ENCODE data around the gene ESYT1. TPM values are rescaled to one million over a fixed set of nuclear protein-coding genes. Genes with fewer than 3 reads are reported as not detected.

Gene ESYT1
- total and polyA plus RNA-seq, 4 donors = 41.0 to 93.5 (median 58.8) TPM

DNA sequence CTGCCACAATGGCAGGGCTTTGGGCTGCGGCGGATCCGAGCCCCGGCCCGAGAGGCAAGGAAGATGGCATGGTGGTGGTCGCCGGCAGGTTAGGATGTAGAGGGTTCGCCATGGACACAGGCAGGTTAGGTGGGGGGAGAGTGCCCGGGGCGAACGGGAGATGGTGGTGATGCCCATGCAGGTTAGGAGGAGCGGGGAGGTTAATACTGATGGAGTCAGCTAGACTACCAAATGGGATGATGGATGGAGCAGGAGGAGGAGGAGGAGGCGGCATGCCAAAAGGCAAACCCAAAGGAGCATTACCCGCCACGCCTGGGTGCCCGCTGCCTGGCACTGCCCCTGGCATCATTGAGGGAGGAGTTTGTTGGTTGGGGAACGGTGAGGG, 36.3 kb downstream of the ESYT1 start:
- WGBS = 95% methylated on average over 17 of the region's 17 CpGs
- H3K4me1 ChIP-seq (ENCODE audit: control insufficient read depth in 4 of 4, insufficient read depth in 4 of 4, low read length in 3 of 4) = peaks cover 0 to 21% (median 20%) of the 10 kb centered on the region in 4 donors
- H3K36me3 ChIP-seq (ENCODE audit: control insufficient read depth in 4 of 4, insufficient read depth in 3 of 4, low read depth in 1 of 4, low read length in 3 of 4) = peaks cover 28 to 72% (median 62%) of the 10 kb centered on the region in 4 donors
- H3K4me3 ChIP-seq (ENCODE audit: low read depth in 1 of 3, low read length in 3 of 3) = no peak overlapping the region
- no peaks in the 10 kb centered on the region for H3K27me3 ChIP-seq (ENCODE audit: control insufficient read depth in 4 of 4, insufficient read depth in 4 of 4, low read length in 3 of 4)
- H3K27ac ChIP-seq (ENCODE audit: low read depth in 1 of 2, low read length in 2 of 2) = no peak overlapping the region
- no peak for DNase-seq (ENCODE audit: low spot score)
- no peaks in the 10 kb centered on the region for H3K9me3 ChIP-seq (ENCODE audit: control insufficient read depth in 4 of 4, low read length in 3 of 4)
- TF ChIP-seq HNF4A (conservative IDR thresholded peaks at IDR 0.05) (no peak), YY1 (IDR thresholded peaks at IDR 0.05) (no peak), FOXA1 (IDR thresholded peaks at IDR 0.05) (no peak), EGR1 (IDR thresholded peaks at IDR 0.05; ENCODE audit: low read depth in 2 of 2) (no peak), ATF3 (IDR thresholded peaks at IDR 0.05) (no peak), JUND (IDR thresholded peaks at IDR 0.05) (no peak)
- H3K9ac ChIP-seq (ENCODE audit: low read depth in 1 of 2, low read length in 2 of 2) = no peak overlapping the region

GRCh38 chr12:56165369-56165768, 37.3 kb downstream of the ESYT1 start:
- no peak overlapping the region for H3K27ac ChIP-seq (ENCODE audit: low read depth in 1 of 2, low read length in 2 of 2)
- H3K4me1 ChIP-seq (ENCODE audit: control insufficient read depth in 4 of 4, insufficient read depth in 4 of 4, low read length in 3 of 4) = peaks cover 0 to 11% (median 10%) of the 10 kb centered on the region in 4 donors
- no peak overlapping the region for H3K4me3 ChIP-seq (ENCODE audit: low read depth in 1 of 3, low read length in 3 of 3)
- TF ChIP-seq HNF4A (conservative IDR thresholded peaks at IDR 0.05) = no peak
- TF ChIP-seq JUND (IDR thresholded peaks at IDR 0.05) = no peak
- TF ChIP-seq FOXA1 (IDR thresholded peaks at IDR 0.05) = no peak
- TF ChIP-seq SP1 (IDR thresholded peaks at IDR 0.05) = no peak
- DNase-seq (ENCODE audit: low spot score) = no peak
- no peak overlapping the region for H3K9ac ChIP-seq (ENCODE audit: low read depth in 1 of 2, low read length in 2 of 2)
- H3K9me3 ChIP-seq (ENCODE audit: control insufficient read depth in 4 of 4, low read length in 3 of 4) = no peaks in the 10 kb centered on the region
- 92% methylated on average over 4 of the region's 4 CpGs for WGBS
- H3K36me3 ChIP-seq (ENCODE audit: control insufficient read depth in 4 of 4, insufficient read depth in 3 of 4, low read depth in 1 of 4, low read length in 3 of 4) = peaks cover 29 to 76% (median 64%) of the 10 kb centered on the region in 4 donors
- H3K27me3 ChIP-seq (ENCODE audit: control insufficient read depth in 4 of 4, insufficient read depth in 4 of 4, low read length in 3 of 4) = no peaks in the 10 kb centered on the region

GRCh38 chr12:56169229-56169759, 41.2 kb downstream of the ESYT1 start:
- Histone ChIP-seq H3K9me3 (ENCODE audit: control insufficient read depth in 4 of 4, low read length in 3 of 4) (no peaks in the 10 kb centered on the region), H3K36me3 (ENCODE audit: control insufficient read depth in 4 of 4, insufficient read depth in 3 of 4, low read depth in 1 of 4, low read length in 3 of 4) (peaks cover 16 to 77% (median 60%) of the 10 kb centered on the region in 4 donors), H3K27me3 (ENCODE audit: control insufficient read depth in 4 of 4, insufficient read depth in 4 of 4, low read length in 3 of 4) (no peaks in the 10 kb centered on the region), H3K4me3 (ENCODE audit: low read depth in 1 of 3, low read length in 3 of 3) (no peak overlapping the region), H3K9ac (ENCODE audit: low read depth in 1 of 2, low read length in 2 of 2) (no peak overlapping the region), H3K4me1 (ENCODE audit: control insufficient read depth in 4 of 4, insufficient read depth in 4 of 4, low read length in 3 of 4) (no peaks in the 10 kb centered on the region), H3K27ac (ENCODE audit: low read depth in 1 of 2, low read length in 2 of 2) (no peak overlapping the region)
- no peak for DNase-seq (ENCODE audit: low spot score)
- 87% methylated on average over 11 of the region's 11 CpGs for whole genome bisulfite sequencing
- TF ChIP-seq FOXA1 (IDR thresholded peaks at IDR 0.05) (no peak), EGR1 (IDR thresholded peaks at IDR 0.05; ENCODE audit: low read depth in 2 of 2) (no peak), SP1 (IDR thresholded peaks at IDR 0.05) (no peak), YY1 (IDR thresholded peaks at IDR 0.05) (no peak), NR2F2 (IDR thresholded peaks at IDR 0.05) (no peak), RAD21 (IDR thresholded peaks at IDR 0.05) (no peak), TAF1 (conservative IDR thresholded peaks at IDR 0.05) (no peak)

DNA sequence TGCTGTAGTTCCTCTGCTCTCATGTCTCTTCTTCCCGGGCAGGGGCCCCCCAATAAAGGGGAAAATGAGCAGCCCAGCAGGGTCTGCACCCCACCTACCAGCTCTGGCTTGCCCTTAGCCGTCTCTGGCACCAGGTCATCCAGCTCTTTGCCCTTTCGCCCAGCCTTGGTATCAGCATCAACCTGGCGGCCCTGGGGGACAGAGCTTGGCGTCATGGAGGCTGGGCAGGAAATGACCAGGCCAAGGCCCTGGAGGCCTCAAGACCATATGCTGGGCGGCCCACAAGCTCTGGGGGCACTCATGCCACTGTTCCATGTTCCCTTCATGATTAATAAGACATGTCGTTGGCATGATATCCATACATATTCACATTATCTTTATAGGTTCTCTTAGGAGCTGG, 44.8 kb downstream of the ESYT1 start:
- DNase-seq (ENCODE audit: low spot score) = no peak
- H3K27me3 ChIP-seq (ENCODE audit: control insufficient read depth in 4 of 4, insufficient read depth in 4 of 4, low read length in 3 of 4) = no peaks in the 10 kb centered on the region
- no peak overlapping the region for H3K4me3 ChIP-seq (ENCODE audit: low read depth in 1 of 3, low read length in 3 of 3)
- H3K27ac ChIP-seq (ENCODE audit: low read depth in 1 of 2, low read length in 2 of 2) = no peak overlapping the region
- no peaks in the 10 kb centered on the region for H3K9me3 ChIP-seq (ENCODE audit: control insufficient read depth in 4 of 4, low read length in 3 of 4)
- 86% methylated on average over 7 of the region's 7 CpGs for whole genome bisulfite sequencing
- no peaks in the 10 kb centered on the region for H3K4me1 ChIP-seq (ENCODE audit: control insufficient read depth in 4 of 4, insufficient read depth in 4 of 4, low read length in 3 of 4)
- TF ChIP-seq JUND (IDR thresholded peaks at IDR 0.05) = no peak
- TF ChIP-seq EGR1 (IDR thresholded peaks at IDR 0.05; ENCODE audit: low read depth in 2 of 2) = no peak
- TF ChIP-seq, protein P1, sequence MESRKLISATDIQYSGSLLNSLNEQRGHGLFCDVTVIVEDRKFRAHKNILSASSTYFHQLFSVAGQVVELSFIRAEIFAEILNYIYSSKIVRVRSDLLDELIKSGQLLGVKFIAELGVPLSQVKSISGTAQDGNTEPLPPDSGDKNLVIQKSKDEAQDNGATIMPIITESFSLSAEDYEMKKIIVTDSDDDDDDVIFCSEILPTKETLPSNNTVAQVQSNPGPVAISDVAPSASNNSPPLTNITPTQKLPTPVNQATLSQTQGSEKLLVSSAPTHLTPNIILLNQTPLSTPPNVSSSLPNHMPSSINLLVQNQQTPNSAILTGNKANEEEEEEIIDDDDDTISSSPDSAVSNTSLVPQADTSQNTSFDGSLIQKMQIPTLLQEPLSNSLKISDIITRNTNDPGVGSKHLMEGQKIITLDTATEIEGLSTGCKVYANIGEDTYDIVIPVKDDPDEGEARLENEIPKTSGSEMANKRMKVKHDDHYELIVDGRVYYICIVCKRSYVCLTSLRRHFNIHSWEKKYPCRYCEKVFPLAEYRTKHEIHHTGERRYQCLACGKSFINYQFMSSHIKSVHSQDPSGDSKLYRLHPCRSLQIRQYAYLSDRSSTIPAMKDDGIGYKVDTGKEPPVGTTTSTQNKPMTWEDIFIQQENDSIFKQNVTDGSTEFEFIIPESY (IDR thresholded peaks at IDR 0.05) = no peak
- no peak for TF ChIP-seq HNF4G (IDR thresholded peaks at IDR 0.05)
- H3K36me3 ChIP-seq (ENCODE audit: control insufficient read depth in 4 of 4, insufficient read depth in 3 of 4, low read depth in 1 of 4, low read length in 3 of 4) = peaks cover 13 to 71% (median 60%) of the 10 kb centered on the region in 4 donors
- H3K9ac ChIP-seq (ENCODE audit: low read depth in 1 of 2, low read length in 2 of 2) = no peak overlapping the region

Data from liver (tissue), 9 donors.